Suprapubic skin (tissue), 4 donors: ENCODE results near the gene GJA5.

ENCODE experiments used
- CTCF ChIP-seq, 2 donors: fragments of 200-600 bp in 1 of 2; fragments of 450-650 bp in 1 of 2; sonication (generic) in 1 of 2; IDR thresholded peaks; one replicate each; pipeline ENCODE4 v1.5.1; 2016 to 2019; ENCODE audit warnings: antibody characterized with exemption in 2 of 2, mild to moderate bottlenecking in 1 of 2, moderate library complexity in 1 of 2
- EP300 ChIP-seq: sonication (generic); formaldehyde crosslinking; IDR thresholded peaks from one replicate; pipeline ENCODE4 v1.6.1; 2017; ENCODE audit warnings: antibody characterized with exemption
- POLR2A ChIP-seq, 2 donors: fragments of 450-650 bp; IDR thresholded peaks; one replicate each; pipeline ENCODE4 v1.6.1; 2017; ENCODE audit warnings: antibody characterized with exemption in 2 of 2, mild to moderate bottlenecking in 2 of 2, moderate library complexity in 2 of 2
- POLR2AphosphoS5 ChIP-seq, 3 donors: sonication (generic); formaldehyde crosslinking; IDR thresholded peaks; one replicate each; pipeline ENCODE4 v1.6.1; 2017; ENCODE audit warnings: antibody characterized with exemption in 3 of 3

- no peak for TF ChIP-seq POLR2A (IDR thresholded peaks at IDR 0.05)
- TF ChIP-seq POLR2AphosphoS5 (IDR thresholded peaks at IDR 0.05) = no peak
- TF ChIP-seq EP300 = no peak
- TF ChIP-seq CTCF (IDR thresholded peaks at IDR 0.05) = no peak
Observed at GRCh38 chr1:147712605-147713004, 47.8 kb downstream of the GJA5 start.
